T-cell (primary cell): ENCODE measurements around the gene GALT. TPM values are rescaled to one million over a fixed set of nuclear protein-coding genes. Genes with fewer than 3 reads are reported as not detected.

ENCODE experiments used
- ATAC-seq, 4 experiments: fragments of 200-7000 bp in 3 of 4; fragments of 150-1000 bp in 1 of 4; cut with Tn5 transposase; replicated peaks in 1 of 4; 1 replicate in 3 of 4; 2 replicates in 1 of 4; pipeline ENCODE4 v1.10.0; 2021; ENCODE audit warnings: moderate library complexity in 3 of 4, mild to moderate bottlenecking in 2 of 4, moderate number of reproducible peaks in 1 of 4
- CTCF ChIA-PET, 2 donors: fragments of 300-600 bp; sonication (Branson Sonifier 250); formaldehyde crosslinking; loops; one replicate each; lab custom pipeline; 2022; ENCODE audit warnings: antibody characterized with exemption in 2 of 2; lab: Charles Lee
- POLR2A ChIA-PET, 2 donors: fragments of 300-600 bp; sonication (Branson Sonifier 250); formaldehyde crosslinking; loops; one replicate each; lab custom pipeline; 2022; ENCODE audit warnings: antibody characterized with exemption in 2 of 2; lab: Charles Lee
- DNase-seq, 35 experiments: peaks; one replicate each; pipeline versions ENCODE4 v3.0.0 to v3.0.0-alpha.2; 2013 to 2023
- H3K27ac ChIP-seq: one replicate; pipeline ENCODE4 v1.5.1; 2013; ENCODE audit warnings: low read length
- H3K27me3 ChIP-seq, 2 experiments: replicated peaks in 1 of 2; 1 replicate in 1 of 2; 2 replicates in 1 of 2; pipeline versions ENCODE4 v1.6.1 to v1.7.0; 2013; ENCODE audit warnings: low read length in 1 of 2, mixed read lengths in 1 of 2; ENCODE audit not compliant: control insufficient read depth in 2 of 2, insufficient read depth in 2 of 2; ENCODE audit errors: extremely low read depth in 1 of 2
- H3K36me3 ChIP-seq, 2 donors: 1 replicate in 1 of 2; 2 replicates in 1 of 2; pipeline versions ENCODE4 v1.6.1 to v1.7.0; 2013; ENCODE audit warnings: low read length in 1 of 2; ENCODE audit not compliant: control insufficient read depth in 2 of 2, insufficient read depth in 1 of 2; ENCODE audit errors: extremely low read depth in 1 of 2
- H3K4me1 ChIP-seq, 2 experiments: 1 replicate in 1 of 2; 2 replicates in 1 of 2; pipeline versions ENCODE4 v1.6.1 to v1.7.0; 2013; ENCODE audit warnings: low read length in 2 of 2, mixed read lengths in 1 of 2; ENCODE audit not compliant: insufficient read depth in 2 of 2, control insufficient read depth in 1 of 2; ENCODE audit errors: extremely low read depth in 1 of 2
- H3K4me3 ChIP-seq, 2 donors: 1 replicate in 1 of 2; 2 replicates in 1 of 2; pipeline versions ENCODE4 v1.5.1 to v1.7.0; 2013; ENCODE audit warnings: mild to moderate bottlenecking in 2 of 2, low read length in 1 of 2, moderate library complexity in 1 of 2; ENCODE audit not compliant: control insufficient read depth in 1 of 2; ENCODE audit errors: extremely low read depth in 1 of 2
- H3K9me3 ChIP-seq: 2 replicates; pipeline ENCODE4 v1.7.0; 2013
- H3K27ac Mint-ChIP-seq, 2 donors: one replicate each; pipeline ENCODE4 v1.8.0; 2020 to 2021; ENCODE audit warnings: mild to moderate bottlenecking in 2 of 2, mixed read lengths in 2 of 2
- H3K27me3 Mint-ChIP-seq, 2 donors: one replicate each; pipeline ENCODE4 v1.8.0; 2021 to 2022; ENCODE audit warnings: mixed read lengths in 2 of 2
- H3K36me3 Mint-ChIP-seq: one replicate; pipeline ENCODE4 v1.8.0; 2021; ENCODE audit warnings: mixed read lengths
- H3K4me1 Mint-ChIP-seq, 3 donors: one replicate each; pipeline ENCODE4 v1.8.0; 2020 to 2022; ENCODE audit warnings: mixed read lengths in 3 of 3, mild to moderate bottlenecking in 1 of 3
- H3K4me3 Mint-ChIP-seq, 3 donors: one replicate each; pipeline ENCODE4 v1.8.0; 2020 to 2022; ENCODE audit warnings: mild to moderate bottlenecking in 3 of 3, mixed read lengths in 3 of 3, moderate library complexity in 3 of 3
- H3K9me3 Mint-ChIP-seq, 3 donors: one replicate each; pipeline ENCODE4 v1.8.0; 2020 to 2022; ENCODE audit warnings: mixed read lengths in 3 of 3
- WGBS: methylation state at CpG from one replicate; pipeline ENCODE4 v1.1.5; 2013; ENCODE audit warnings: missing lambda C conversion rate; ENCODE audit not compliant: insufficient coverage; 5-methylcytosine and 5-hydroxymethylcytosine counted together
- total RNA-seq, 35 experiments: library from RNA in 6 of 35; stranded (reverse) in 6 of 35; fragments of 120-200 nt in 1 of 35; gene quantifications; one replicate each; pipeline versions ENCODE4 v1.2.1 to v1.2.4 and lab custom pipeline; 2013 to 2026

Gene GALT
- total RNA-seq, 5 donors from 2014 or later (not counting 1 experiment from before 2014, with no cell fraction given) = 177 to 255 (median 215) TPM

- H3K27ac Mint-ChIP-seq = peak overlapping the region in 1 of 2 donors; percentile 28
- POLR2A ChIA-PET = no interaction called here
- CTCF ChIA-PET = no interaction called here
Measured at GRCh38 chr9:34651321-34651720, 4.8 kb downstream of the GALT start.

GRCh38 chr9:34651876-34652601 is 5.6 kb downstream of the GALT start, which contains the start of gene IL11RA:
Gene IL11RA, plus strand, starts transcription at chr9:34652185. Its CDS starts 3,033 bp downstream, at chr9:34655218.
- no peak within 1 kb of the TSS for H3K4me3 ChIP-seq
- H3K27me3 Mint-ChIP-seq = no peaks in the 10 kb centered on the region
- H3K4me1 Mint-ChIP-seq = peaks cover 36 to 62% (median 59%) of the 10 kb centered on the region in 3 donors
- ChIA-PET CTCF (interaction anchor here in 1 of 2 donors (1.3 kb wide), 1 partner anchor 18 kb away, joined by 4 read pairs; no protein-coding TSS in a partner anchor), POLR2A (no interaction called here)
- H3K9me3 ChIP-seq = no peaks in the 10 kb centered on the region
- no peaks in the 10 kb centered on the region for H3K9me3 Mint-ChIP-seq
- ATAC-seq (peak; percentile 38 to 58 (median 45)), DNase-seq (peak in 6 of 35 experiments; percentile 21 to 43 (median 31))
- H3K27me3 ChIP-seq = no peaks in the 10 kb centered on the region
- no peak within 1 kb of the TSS for H3K27ac ChIP-seq
- peaks cover 10 to 40% of the 10 kb centered on the region in 2 experiments for H3K4me1 ChIP-seq
- H3K4me3 Mint-ChIP-seq = no peak within 1 kb of the TSS
- H3K36me3 Mint-ChIP-seq = peaks cover 25% of the 10 kb centered on the region
- H3K27ac Mint-ChIP-seq = peak within 1 kb of the TSS; percentile 17 to 68
- peaks cover 0 to 45% of the 10 kb centered on the region in 2 donors for H3K36me3 ChIP-seq
- 47% methylated on average over 13 of the region's 24 CpGs for WGBS

More at GRCh38 chr9:34651321-34651720, 4.8 kb downstream of the GALT start:
- DNase-seq (no peak), ATAC-seq (no peak)
- 86% methylated on average over 2 of the region's 4 CpGs for WGBS
- Mint-ChIP-seq H3K4me3 (no peak overlapping the region), H3K27me3 (no peaks in the 10 kb centered on the region), H3K9me3 (no peaks in the 10 kb centered on the region), H3K4me1 (peaks cover 40 to 63% (median 62%) of the 10 kb centered on the region in 3 donors), H3K36me3 (peaks cover 25% of the 10 kb centered on the region)
- H3K4me1 ChIP-seq = peaks cover 10 to 45% of the 10 kb centered on the region in 2 experiments
- H3K9me3 ChIP-seq = no peaks in the 10 kb centered on the region
- H3K27me3 ChIP-seq = no peaks in the 10 kb centered on the region
- peaks cover 0 to 45% of the 10 kb centered on the region in 2 donors for H3K36me3 ChIP-seq
- H3K27ac ChIP-seq = no peak overlapping the region
- no peak overlapping the region for H3K4me3 ChIP-seq

GRCh38 chr9:34652602-34653000 is 6.1 kb downstream of the GALT start:
- peaks cover 31 to 56% (median 53%) of the 10 kb centered on the region in 3 donors for H3K4me1 Mint-ChIP-seq
- Histone ChIP-seq H3K27ac (no peak overlapping the region), H3K4me3 (no peak overlapping the region), H3K36me3 (peaks cover 0 to 42% of the 10 kb centered on the region in 2 donors), H3K4me1 (peaks cover 5 to 34% of the 10 kb centered on the region in 2 experiments), H3K9me3 (no peaks in the 10 kb centered on the region), H3K27me3 (no peaks in the 10 kb centered on the region)
- H3K27me3 Mint-ChIP-seq = no peaks in the 10 kb centered on the region
- 84% methylated on average over 2 of the region's 5 CpGs for WGBS
- peaks cover 25% of the 10 kb centered on the region for H3K36me3 Mint-ChIP-seq
- no peak for ATAC-seq
- DNase-seq = no peak
- ChIA-PET CTCF (interaction anchor here in 1 of 2 donors (1.3 kb wide), 1 partner anchor 19 kb away, joined by 4 read pairs; no protein-coding TSS in a partner anchor), POLR2A (no interaction called here)
- peak overlapping the region; percentile 17 to 68 for H3K27ac Mint-ChIP-seq
- no peak overlapping the region for H3K4me3 Mint-ChIP-seq
- H3K9me3 Mint-ChIP-seq = no peaks in the 10 kb centered on the region

- no peak for ATAC-seq
Measured at GRCh38 chr9:34653151-34654072, 6.9 kb downstream of the GALT start.

GRCh38 chr9:34654323-34655051 is 8.0 kb downstream of the GALT start:
- no peaks in the 10 kb centered on the region for H3K9me3 Mint-ChIP-seq
- 90% methylated on average over 2 of the region's 11 CpGs for WGBS
- DNase-seq = no peak
- ChIA-PET POLR2A (interaction anchor here in 1 of 2 donors (0.6 kb wide), 1 partner anchor 32 kb away, joined by 10 read pairs; no protein-coding TSS in a partner anchor), CTCF (interaction anchor here in 1 of 2 donors (0.6 to 0.7 kb wide), 2 partner anchors 14 to 417 kb away, joined by 4 to 5 read pairs; no protein-coding TSS in a partner anchor)
- H3K27me3 Mint-ChIP-seq = no peaks in the 10 kb centered on the region
- H3K36me3 Mint-ChIP-seq = peaks cover 10% of the 10 kb centered on the region
- peaks cover under 1 to 26% of the 10 kb centered on the region in 2 donors for H3K36me3 ChIP-seq
- H3K27ac ChIP-seq = no peak overlapping the region
- H3K4me1 ChIP-seq = peaks cover 3 to 20% of the 10 kb centered on the region in 2 experiments
- no peak for ATAC-seq
- no peaks in the 10 kb centered on the region for H3K9me3 ChIP-seq
- no peak overlapping the region for H3K4me3 Mint-ChIP-seq
- H3K27ac Mint-ChIP-seq = peak overlapping the region in 1 of 2 donors; percentile 3
- no peaks in the 10 kb centered on the region for H3K27me3 ChIP-seq
- peaks cover 15 to 39% (median 34%) of the 10 kb centered on the region in 3 donors for H3K4me1 Mint-ChIP-seq
- no peak overlapping the region for H3K4me3 ChIP-seq

More at GRCh38 chr9:34653151-34654072, 6.9 kb downstream of the GALT start:
- no peaks in the 10 kb centered on the region for H3K27me3 Mint-ChIP-seq
- H3K4me3 Mint-ChIP-seq = no peak overlapping the region
- H3K4me1 Mint-ChIP-seq = peaks cover 23 to 48% (median 45%) of the 10 kb centered on the region in 3 donors
- H3K27ac ChIP-seq = no peak overlapping the region
- ChIA-PET POLR2A (interaction anchor here in 1 of 2 donors (0.6 kb wide), 1 partner anchor 31 kb away, joined by 10 read pairs; no protein-coding TSS in a partner anchor), CTCF (interaction anchor here in 1 of 2 donors (1.3 kb wide), 1 partner anchor 20 kb away, joined by 4 read pairs; no protein-coding TSS in a partner anchor)
- H3K36me3 ChIP-seq = peaks cover 0 to 34% of the 10 kb centered on the region in 2 donors
- H3K27ac Mint-ChIP-seq = peak overlapping the region; percentile 17 to 50
- H3K9me3 Mint-ChIP-seq = no peaks in the 10 kb centered on the region
- DNase-seq = no peak
- H3K4me1 ChIP-seq = peaks cover 4 to 26% of the 10 kb centered on the region in 2 experiments
- 75% methylated on average over 10 of the region's 11 CpGs for WGBS
- H3K36me3 Mint-ChIP-seq = peaks cover 17% of the 10 kb centered on the region
- H3K9me3 ChIP-seq = no peaks in the 10 kb centered on the region
- no peak overlapping the region for H3K4me3 ChIP-seq
- H3K27me3 ChIP-seq = no peaks in the 10 kb centered on the region
